ENCODE measurements around the gene NIPA2. TPM values are rescaled to one million over a fixed set of nuclear protein-coding genes. Genes with fewer than 3 reads are reported as not detected.

NIPA2 gene
- total RNA-seq, 4 donors from 2014 or later = 33.2 to 66.9 (median 52.7) TPM

GRCh38 chr15:22913646-22914380, 75.3 kb downstream of the NIPA2 start:
- DNase-seq (ENCODE audit: low spot score in 2 of 2) = no peak
- no peaks in the 10 kb centered on the region for H3K9me3 ChIP-seq
- H3K27ac ChIP-seq = no peak overlapping the region
- H3K4me1 ChIP-seq = no peaks in the 10 kb centered on the region
- WGBS, 2 donors = 90 to 91% methylated on average over 10 to 13 of the region's 13 CpGs
- peaks cover 0 to 98% (median 3%) of the 10 kb centered on the region in 3 donors for H3K36me3 ChIP-seq
- no peak overlapping the region for H3K4me3 ChIP-seq
- no peaks in the 10 kb centered on the region for H3K27me3 ChIP-seq
- TF ChIP-seq POLR2A (IDR thresholded peaks at IDR 0.05) (no peak), EP300 (IDR thresholded peaks at IDR 0.05) (no peak), CTCF (IDR thresholded peaks at IDR 0.05) (no peak)

- Histone ChIP-seq H3K4me1 (no peaks in the 10 kb centered on the region), H3K36me3 (peaks cover 0 to 84% (median 0%) of the 10 kb centered on the region in 3 donors), H3K4me3 (no peak overlapping the region), H3K9me3 (no peaks in the 10 kb centered on the region), H3K27me3 (no peaks in the 10 kb centered on the region), H3K27ac (no peak overlapping the region)
- DNase-seq (ENCODE audit: low spot score in 2 of 2) = no peak
- WGBS, 2 donors = 94% methylated on average over 25 of the region's 25 CpGs
- TF ChIP-seq EP300 (IDR thresholded peaks at IDR 0.05) (no peak), CTCF (IDR thresholded peaks at IDR 0.05) (no peak), POLR2A (IDR thresholded peaks at IDR 0.05) (no peak)
These were observed 77.5 kb downstream of the NIPA2 start for GRCh38 chr15:22915866-22916515.

- no peak for DNase-seq (ENCODE audit: low spot score in 2 of 2)
- H3K4me1 ChIP-seq = no peaks in the 10 kb centered on the region
- peaks cover 0 to 78% (median 0%) of the 10 kb centered on the region in 3 donors for H3K36me3 ChIP-seq
- H3K27ac ChIP-seq = no peak overlapping the region
- 94% methylated on average over 36 of the region's 36 CpGs for WGBS, 2 donors
- H3K27me3 ChIP-seq = no peaks in the 10 kb centered on the region
- TF ChIP-seq POLR2A (IDR thresholded peaks at IDR 0.05) (no peak), EP300 (IDR thresholded peaks at IDR 0.05) (no peak), CTCF (IDR thresholded peaks at IDR 0.05) (no peak)
- no peak overlapping the region for H3K4me3 ChIP-seq
- no peaks in the 10 kb centered on the region for H3K9me3 ChIP-seq
These were observed 78.3 kb downstream of the NIPA2 start for GRCh38 chr15:22916606-22917350.

GRCh38 chr15:22917556-22917955, 79.1 kb downstream of the NIPA2 start:
- Histone ChIP-seq H3K9me3 (no peaks in the 10 kb centered on the region), H3K27me3 (no peaks in the 10 kb centered on the region), H3K36me3 (peaks cover 0 to 78% (median 0%) of the 10 kb centered on the region in 3 donors), H3K4me3 (no peak overlapping the region), H3K4me1 (no peaks in the 10 kb centered on the region), H3K27ac (no peak overlapping the region)
- DNase-seq (ENCODE audit: low spot score in 2 of 2) = no peak
- TF ChIP-seq POLR2A (IDR thresholded peaks at IDR 0.05) (no peak), EP300 (IDR thresholded peaks at IDR 0.05) (no peak), CTCF (IDR thresholded peaks at IDR 0.05) (no peak)
- WGBS, 2 donors = 94 to 95% methylated on average over 18 of the region's 18 CpGs

Other genes with a start within 250 kb of the NIPA2 start
- gene NIPA1, start 52.0 kb upstream of the NIPA2 start, total RNA-seq = 10 to 100 TPM in 2 of 4 donors, 1 to 10 TPM in 2; 6.3 to 12.1 (median 9.7) TPM
- 100 to 1,000 TPM in 2 of 4 donors, 10 to 100 TPM in 2; 77.4 to 121 (median 101) TPM for gene CYFIP1, start 141.7 kb downstream of the NIPA2 start, total RNA-seq
- gene TUBGCP5, start 200.9 kb downstream of the NIPA2 start, total RNA-seq = 10 to 100 TPM; 26.3 to 47.3 (median 31.6) TPM